SK-N-SH (cell line): ENCODE data around the gene ZSCAN9. TPM values are rescaled to one million over a fixed set of nuclear protein-coding genes. Genes with fewer than 3 reads are reported as not detected.

ENCODE experiments used
- CTCF ChIA-PET: fragments of 300-600, 350-600 bp; formaldehyde crosslinking; extraction: SDS; loops from one replicate; lab custom pipeline; 2021; lab: Yijun Ruan, JAX
- POLR2A ChIA-PET: fragments of 350-600 bp; sonication (Branson Sonifier 250); formaldehyde crosslinking; extraction: SDS; loops from one replicate; lab custom pipeline; 2020; ENCODE audit warnings: antibody characterized with exemption, inconsistent platforms; lab: Yijun Ruan, JAX
- DNase-seq: peaks from one replicate; pipeline ENCODE4 v3.0.0; 2012
- H2AFZ ChIP-seq: fragments of 200-600 bp; sonication (generic); 2 replicates; pipeline ENCODE4 v1.8.1; 2016; ENCODE audit warnings: antibody characterized with exemption, mild to moderate bottlenecking, low read depth
- H3F3A ChIP-seq: fragments of 200-600 bp; sonication (generic); replicated peaks from 2 replicates; pipeline ENCODE3; 2016; ENCODE audit warnings: antibody characterized with exemption, mild to moderate bottlenecking; ENCODE audit not compliant: insufficient read depth
- H3K27ac ChIP-seq, 2 experiments: fragments of 200-500 bp in 1 of 2; fragments of 200-600 bp in 1 of 2; sonication (Bioruptor generic) in 1 of 2; sonication (generic), shearing (Covaris generic) in 1 of 2; 2 replicates each; pipeline versions ENCODE4 v1.5.1 to v1.6.1; 2014 to 2016; ENCODE audit warnings: low read depth in 2 of 2, inconsistent platforms in 1 of 2, low read length in 1 of 2, mild to moderate bottlenecking in 1 of 2, mixed read lengths in 1 of 2
- H3K27me3 ChIP-seq: fragments of 200-600 bp; sonication (generic), shearing (Covaris generic); 2 replicates; pipeline ENCODE4 v1.6.1; 2016; ENCODE audit warnings: mixed run types; ENCODE audit not compliant: insufficient read depth
- H3K36me3 ChIP-seq, 2 experiments: fragments of 200-500 bp in 1 of 2; fragments of 200-600 bp in 1 of 2; sonication (Bioruptor generic) in 1 of 2; sonication (generic) in 1 of 2; replicated peaks in 1 of 2; 2 replicates each; pipeline versions ENCODE3 to v1.5.1; 2014 to 2016; ENCODE audit warnings: low read length in 1 of 2, mild to moderate bottlenecking in 1 of 2; ENCODE audit not compliant: insufficient read depth in 2 of 2, control insufficient read depth in 1 of 2
- H3K4me1 ChIP-seq, 2 experiments: fragments of 200-500 bp in 1 of 2; fragments of 200-600 bp in 1 of 2; sonication (Bioruptor generic) in 1 of 2; sonication (generic), shearing (Covaris generic) in 1 of 2; 2 replicates each; pipeline versions ENCODE4 v1.5.1 to v1.6.1; 2014 to 2016; ENCODE audit warnings: low read depth in 1 of 2, low read length in 1 of 2, mixed run types in 1 of 2; ENCODE audit not compliant: insufficient read depth in 2 of 2, control insufficient read depth in 1 of 2
- H3K4me2 ChIP-seq: fragments of 200-600 bp; sonication (generic), shearing (Covaris generic); 2 replicates; pipeline ENCODE4 v1.6.1; 2017; ENCODE audit warnings: mixed run types
- H3K4me3 ChIP-seq, 2 experiments: fragments of 200-500 bp in 1 of 2; fragments of 200-600 bp in 1 of 2; sonication (Bioruptor generic) in 1 of 2; sonication (generic), shearing (Covaris generic) in 1 of 2; 2 replicates each; pipeline versions ENCODE4 v1.5.1 to v1.8.1; 2014 to 2016; ENCODE audit warnings: low read depth in 2 of 2, inconsistent platforms in 1 of 2, low read length in 1 of 2, mild to moderate bottlenecking in 1 of 2, mixed read lengths in 1 of 2, moderate library complexity in 1 of 2
- H3K79me2 ChIP-seq: fragments of 200-600 bp; sonication (generic); 2 replicates; pipeline ENCODE4 v1.8.1; 2017; ENCODE audit warnings: mild to moderate bottlenecking; ENCODE audit not compliant: insufficient read depth
- H3K9ac ChIP-seq: fragments of 200-600 bp; sonication (generic); 2 replicates; pipeline ENCODE4 v1.6.1; 2017; ENCODE audit warnings: mixed run types
- H3K9me2 ChIP-seq: fragments of 200-600 bp; sonication (generic); 2 replicates; pipeline ENCODE4 v1.6.1; 2017; ENCODE audit warnings: mixed run types
- H3K9me3 ChIP-seq: fragments of 200-600 bp; sonication (generic); 2 replicates; pipeline ENCODE4 v1.6.1; 2017; ENCODE audit warnings: mixed run types, mild to moderate bottlenecking, moderate library complexity
- H4K20me1 ChIP-seq: fragments of 200-600 bp; sonication (generic); 2 replicates; pipeline ENCODE4 v1.6.1; 2017; ENCODE audit warnings: mild to moderate bottlenecking, mixed run types; ENCODE audit not compliant: insufficient read depth
- CTCF ChIP-seq: fragments of 200-600 bp; sonication (generic); IDR thresholded peaks from 2 replicates; pipeline ENCODE4 v1.6.1; 2017; ENCODE audit warnings: antibody characterized with exemption, mild to moderate bottlenecking, moderate library complexity
- EP300 ChIP-seq, 2 experiments: IDR thresholded peaks; 2 replicates each; pipeline versions ENCODE4 v1.4.0 to v1.6.1; 2012; ENCODE audit warnings: borderline replicate concordance in 1 of 2, low read depth in 1 of 2, low read length in 1 of 2
- EZH2phosphoT487 ChIP-seq: fragments of 200-600 bp; sonication (generic); IDR thresholded peaks from 2 replicates; pipeline ENCODE4 v1.6.1; 2017; ENCODE audit warnings: low read depth, mixed run types, mild to moderate bottlenecking, antibody characterized with exemption, moderate library complexity, borderline replicate concordance
- FOSL2 ChIP-seq: IDR thresholded peaks from 2 replicates; pipeline ENCODE4 v1.4.0; 2012; ENCODE audit warnings: low read depth, mild to moderate bottlenecking, moderate library complexity, borderline replicate concordance
- FOXJ3 ChIP-seq: sonication (generic); formaldehyde crosslinking; IDR thresholded peaks from 2 replicates; pipeline ENCODE4 v1.5.1; 2020; ENCODE audit warnings: mild to moderate bottlenecking, missing genetic modification reagents
- FOXM1 ChIP-seq: IDR thresholded peaks from 2 replicates; pipeline ENCODE4 v1.4.0; 2012; ENCODE audit warnings: low read depth, mild to moderate bottlenecking
- MAX ChIP-seq: IDR thresholded peaks from 2 replicates; pipeline ENCODE4 v1.4.0; 2012; ENCODE audit warnings: low read depth
- MEF2A ChIP-seq: IDR thresholded peaks from 2 replicates; pipeline ENCODE4 v1.4.0; 2012; ENCODE audit warnings: low read depth, borderline replicate concordance
- NFIC ChIP-seq: IDR thresholded peaks from 2 replicates; pipeline ENCODE4 v1.4.0; 2012; ENCODE audit warnings: borderline replicate concordance
- PBX3 ChIP-seq: IDR thresholded peaks from 2 replicates; pipeline ENCODE4; 2012
- POLR2AphosphoS5 ChIP-seq: IDR thresholded peaks from 2 replicates; pipeline ENCODE4 v1.6.1; 2012; ENCODE audit warnings: low read depth, low read length
- RAD21 ChIP-seq: IDR thresholded peaks from 2 replicates; pipeline ENCODE4 v1.6.1; 2012; ENCODE audit warnings: mild to moderate bottlenecking, low read length
- RCOR1 ChIP-seq: fragments of 150-350 bp; IDR thresholded peaks from 2 replicates; pipeline ENCODE4 v1.6.1; 2017; ENCODE audit warnings: antibody characterized with exemption, low read length
- SMC3 ChIP-seq: IDR thresholded peaks from 2 replicates; pipeline ENCODE4 v1.6.1; 2012; ENCODE audit warnings: low read depth, low read length, improper control_type of control experiment
- TCF12 ChIP-seq: IDR thresholded peaks from 2 replicates; pipeline ENCODE4 v1.4.0; 2012
- TEAD4 ChIP-seq: IDR thresholded peaks from 2 replicates; pipeline ENCODE4 v1.4.0; 2012; ENCODE audit warnings: mild to moderate bottlenecking, borderline replicate concordance; ENCODE audit not compliant: insufficient read depth
- YY1 ChIP-seq: IDR thresholded peaks from 2 replicates; pipeline ENCODE4 v1.4.0; 2012; ENCODE audit warnings: low read depth, mild to moderate bottlenecking
- WGBS: methylation state at CpG from one replicate; pipeline ENCODE4 v1.1.6; 2017; ENCODE audit warnings: low lambda C conversion rate; 5-methylcytosine and 5-hydroxymethylcytosine counted together
- polyA plus RNA-seq, 3 experiments: library from polyadenylated mRNA; depleted of rRNA; stranded (reverse); fragments of >200 nt; gene quantifications; 2 replicates each; pipeline ENCODE4 v1.2.3, GENCODE V29; 2012
- TF ChIP-seq, protein P1 (sequence below): IDR thresholded peaks from 2 replicates; pipeline ENCODE4 v1.4.0; 2012; ENCODE audit warnings: low read depth, borderline replicate concordance

Gene ZSCAN9
- polyA plus RNA-seq, 1 of the 3 experiments (the other 2 are of a cell fraction): 13.7 TPM

GRCh38 chr6:28277746-28278145 lies 52.7 kb downstream of the ZSCAN9 start:
- H3F3A ChIP-seq: peaks cover 8% of the 10 kb centered on the region
- peaks cover 9% of the 10 kb centered on the region; the same call in 1 of the 2 replicates for H3K79me2 ChIP-seq
- H3K4me2 ChIP-seq: no peak overlapping the region
- DNase-seq: no peak
- no peaks in the 10 kb centered on the region for H4K20me1 ChIP-seq
- 55% methylated on average over 3 of the region's 3 CpGs for WGBS
- H3K4me1 ChIP-seq: peaks cover 0 to 7% of the 10 kb centered on the region in 2 experiments; a peak in 2 of 4 replicates
- no peak overlapping the region for H3K9ac ChIP-seq
- H2AFZ ChIP-seq: no peak overlapping the region
- no peaks in the 10 kb centered on the region for H3K9me2 ChIP-seq
- H3K27me3 ChIP-seq: no peaks in the 10 kb centered on the region
- no peak overlapping the region for H3K27ac ChIP-seq
- ChIA-PET POLR2A (no interaction called here), CTCF (interaction anchor here (1.5 kb wide), 1 partner anchor 51 kb away, joined by 3 read pairs; no protein-coding TSS in a partner anchor)
- no peak overlapping the region for H3K4me3 ChIP-seq
- no peaks in the 10 kb centered on the region for H3K9me3 ChIP-seq
- no peak for TF ChIP-seq MAX
- no peak for TF ChIP-seq RCOR1
- TF ChIP-seq FOXJ3 (CRISPR knock-in tag): no peak
- no peak for TF ChIP-seq FOXM1
- no peak for TF ChIP-seq MEF2A
- no peak for TF ChIP-seq TCF12
- TF ChIP-seq EP300 (IDR thresholded peaks at IDR 0.05; ENCODE audit: borderline replicate concordance in 1 of 2, low read depth in 1 of 2, low read length in 1 of 2): no peak
- TF ChIP-seq EZH2phosphoT487: no peak
- no peak for TF ChIP-seq RAD21
- TF ChIP-seq FOSL2: no peak
- TF ChIP-seq POLR2AphosphoS5: no peak
- TF ChIP-seq, protein P1, sequence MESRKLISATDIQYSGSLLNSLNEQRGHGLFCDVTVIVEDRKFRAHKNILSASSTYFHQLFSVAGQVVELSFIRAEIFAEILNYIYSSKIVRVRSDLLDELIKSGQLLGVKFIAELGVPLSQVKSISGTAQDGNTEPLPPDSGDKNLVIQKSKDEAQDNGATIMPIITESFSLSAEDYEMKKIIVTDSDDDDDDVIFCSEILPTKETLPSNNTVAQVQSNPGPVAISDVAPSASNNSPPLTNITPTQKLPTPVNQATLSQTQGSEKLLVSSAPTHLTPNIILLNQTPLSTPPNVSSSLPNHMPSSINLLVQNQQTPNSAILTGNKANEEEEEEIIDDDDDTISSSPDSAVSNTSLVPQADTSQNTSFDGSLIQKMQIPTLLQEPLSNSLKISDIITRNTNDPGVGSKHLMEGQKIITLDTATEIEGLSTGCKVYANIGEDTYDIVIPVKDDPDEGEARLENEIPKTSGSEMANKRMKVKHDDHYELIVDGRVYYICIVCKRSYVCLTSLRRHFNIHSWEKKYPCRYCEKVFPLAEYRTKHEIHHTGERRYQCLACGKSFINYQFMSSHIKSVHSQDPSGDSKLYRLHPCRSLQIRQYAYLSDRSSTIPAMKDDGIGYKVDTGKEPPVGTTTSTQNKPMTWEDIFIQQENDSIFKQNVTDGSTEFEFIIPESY: no peak
- no peak for TF ChIP-seq NFIC
- no peak for TF ChIP-seq YY1
- no peak for TF ChIP-seq CTCF
- no peak for TF ChIP-seq TEAD4
- no peak for TF ChIP-seq PBX3
- no peak for TF ChIP-seq SMC3
- H3K36me3 ChIP-seq: peaks cover 34 to 43% of the 10 kb centered on the region in 2 experiments
